Adrenal gland (tissue), 12 donors: Measurements from ENCODE around the gene SAP30BP. TPM values are rescaled to one million over a fixed set of nuclear protein-coding genes. Genes with fewer than 3 reads are reported as not detected.

ENCODE experiments used
- DNase-seq, 7 donors: peaks; one replicate each; pipeline ENCODE4 v3.0.0-alpha.2; 2019 to 2020
- H3K27ac ChIP-seq, 5 donors: fragments of 200-600 bp; sonication (generic) in 4 of 5; 1 replicate in 3 of 5; 2 replicates in 2 of 5; pipeline versions ENCODE4 v1.5.1 to v1.8.0; 2016 to 2020; ENCODE audit warnings: mild to moderate bottlenecking in 1 of 5
- H3K27me3 ChIP-seq: fragments of 200-600 bp; 2 replicates; pipeline ENCODE4 v1.8.0; 2021
- H3K36me3 ChIP-seq, 2 donors: fragments of 200-600 bp; replicated peaks in 1 of 2; 1 replicate in 1 of 2; 2 replicates in 1 of 2; pipeline versions ENCODE4 v1.5.1 to v1.8.0; 2018 to 2022
- H3K4me1 ChIP-seq, 2 donors: fragments of 200-600 bp; replicated peaks in 1 of 2; 1 replicate in 1 of 2; 2 replicates in 1 of 2; pipeline versions ENCODE4 v1.5.1 to v1.8.0; 2018 to 2021
- H3K4me3 ChIP-seq, 4 donors: fragments of 200-600 bp; sonication (generic) in 3 of 4; one replicate each; pipeline ENCODE4 v1.5.1; 2016 to 2018
- H3K9me3 ChIP-seq, 3 donors: fragments of 200-600 bp; sonication (generic) in 1 of 3; replicated peaks in 1 of 3; 1 replicate in 2 of 3; 2 replicates in 1 of 3; pipeline versions ENCODE4 v1.5.1 to v1.8.0; 2016 to 2021
- POLR2A ChIP-seq, 2 donors: fragments of 450-650 bp; IDR thresholded peaks; one replicate each; pipeline ENCODE4 v1.6.1; 2017; ENCODE audit warnings: antibody characterized with exemption in 2 of 2, mild to moderate bottlenecking in 2 of 2, moderate library complexity in 1 of 2
- WGBS, 4 donors: extraction: QIAGEN DNeasy Blood & Tissue Kit in 2 of 4; methylation state at CpG; one replicate each; pipeline versions ENCODE4 v1.1.5 to v1.1.7; 2013 to 2017; 5-methylcytosine and 5-hydroxymethylcytosine counted together
- intact Hi-C, 2 donors: fragments of 100-400 bp; cut with DNase I; formaldehyde crosslinking; loops; one replicate each; pipeline versions ENCODE4 v1.14.1 to v1.15.0; 2022 to 2023
- polyA plus RNA-seq, 3 donors: library from polyadenylated mRNA; stranded (reverse); fragments of 200-250 nt in 2 of 3; fragments of 350-450 nt in 1 of 3; fragmentation: Illumina TruSeq in 1 of 3; extraction: RNeasy Lipid Tissue Mini Kit (QIAGEN cat#74804) in 1 of 3; gene quantifications; one replicate each; pipeline ENCODE4 v1.2.3, GENCODE V29; 2013 to 2014
- total RNA-seq, 9 donors: library from RNA; depleted of rRNA in 4 of 9; stranded (reverse); fragments of >200 nt in 4 of 9; fragments of 120-200 nt in 1 of 9; fragmentation: NEBNext Ultra II Directional in 1 of 9; extraction: Animal tissue kit (Norgen Biotek cat#: 25700) in 1 of 9; gene quantifications; one replicate each; pipeline versions ENCODE4 v1.1.0 to v1.2.4, GENCODE V29; 2013 to 2023
- TF ChIP-seq, protein P1 (sequence below), 6 experiments: fragments of 450-650 bp in 4 of 6; fragments of 200-600 bp in 2 of 6; sonication (generic) in 1 of 6; IDR thresholded peaks; 1 replicate in 5 of 6; 2 replicates in 1 of 6; pipeline versions ENCODE4 v1.5.1 to v1.8.0; 2016 to 2021; ENCODE audit warnings: antibody characterized with exemption in 6 of 6, mild to moderate bottlenecking in 2 of 6, moderate library complexity in 1 of 6
- donor health status: healthy with polysubstance abuse.
- donor health status: Bipolar disorder and iron deficiency.
- donor health status: DM: yes; HTN: yes; CAD: no.
- donor health status: DM: no; HTN: no; CAD: no.
- donor health status: DM: no; HTN: no; CAD: no.
- donor health status: DM: yes; HTN: yes; CAD: no.

Gene SAP30BP
- total and polyA plus RNA-seq, 12 donors = 45.3 to 130 (median 69.1) TPM

DNA sequence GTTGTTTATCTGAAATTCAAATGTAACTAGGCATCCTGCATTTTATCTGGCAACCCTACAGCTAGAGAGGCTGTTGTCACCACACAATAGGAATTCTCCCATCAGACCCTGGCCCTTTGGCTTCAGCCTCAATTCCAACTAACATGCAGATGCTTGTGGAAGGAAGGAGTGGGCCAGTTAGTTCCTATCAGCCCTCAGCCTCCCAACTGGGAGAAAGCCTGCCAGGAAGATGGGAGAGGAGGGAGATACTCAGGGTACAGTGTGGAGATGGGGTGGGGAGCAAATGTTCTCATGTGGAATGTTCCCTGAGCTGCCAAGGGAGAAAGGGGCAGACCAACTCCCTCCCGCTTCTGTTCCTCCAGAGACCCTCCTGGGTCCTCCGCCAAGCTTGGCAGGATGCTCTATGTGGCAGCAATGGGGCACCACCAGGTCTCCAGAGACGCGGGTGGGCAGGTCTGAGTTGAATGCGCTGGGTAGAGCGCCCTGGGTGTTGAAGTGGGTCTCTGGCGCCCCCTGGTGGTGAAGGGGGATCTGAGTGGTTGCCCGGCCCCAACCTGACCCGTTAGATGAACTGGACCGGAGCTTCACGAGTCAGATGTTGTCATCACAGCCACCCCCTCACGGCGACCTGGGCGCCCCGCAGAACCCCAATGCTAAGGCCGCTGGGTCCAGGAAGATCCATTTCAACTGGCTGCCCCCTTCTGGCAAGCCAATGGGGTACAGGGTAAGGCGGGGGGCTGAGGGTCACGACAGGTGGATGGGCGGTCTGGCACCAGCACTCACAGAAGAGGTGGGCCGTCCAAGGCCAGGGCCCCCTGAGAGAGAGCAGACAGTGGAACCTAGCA, 82.6 kb downstream of the SAP30BP start:
- peak overlapping the region in 1 of 5 donors; percentile 23 for H3K27ac ChIP-seq
- no peak overlapping the region for H3K4me3 ChIP-seq
- peak; percentile 81 to 96 (median 91) for DNase-seq
- no peaks in the 10 kb centered on the region for H3K9me3 ChIP-seq
- intact Hi-C loops = loop anchor here in 1 of 2 donors (5.0 kb wide), 1 partner anchor 117 kb away; the partner anchor contains the start of gene SMIM5
- no peaks in the 10 kb centered on the region for H3K27me3 ChIP-seq
- TF ChIP-seq POLR2A (IDR thresholded peaks at IDR 0.05) = no peak
- TF ChIP-seq, protein P1, sequence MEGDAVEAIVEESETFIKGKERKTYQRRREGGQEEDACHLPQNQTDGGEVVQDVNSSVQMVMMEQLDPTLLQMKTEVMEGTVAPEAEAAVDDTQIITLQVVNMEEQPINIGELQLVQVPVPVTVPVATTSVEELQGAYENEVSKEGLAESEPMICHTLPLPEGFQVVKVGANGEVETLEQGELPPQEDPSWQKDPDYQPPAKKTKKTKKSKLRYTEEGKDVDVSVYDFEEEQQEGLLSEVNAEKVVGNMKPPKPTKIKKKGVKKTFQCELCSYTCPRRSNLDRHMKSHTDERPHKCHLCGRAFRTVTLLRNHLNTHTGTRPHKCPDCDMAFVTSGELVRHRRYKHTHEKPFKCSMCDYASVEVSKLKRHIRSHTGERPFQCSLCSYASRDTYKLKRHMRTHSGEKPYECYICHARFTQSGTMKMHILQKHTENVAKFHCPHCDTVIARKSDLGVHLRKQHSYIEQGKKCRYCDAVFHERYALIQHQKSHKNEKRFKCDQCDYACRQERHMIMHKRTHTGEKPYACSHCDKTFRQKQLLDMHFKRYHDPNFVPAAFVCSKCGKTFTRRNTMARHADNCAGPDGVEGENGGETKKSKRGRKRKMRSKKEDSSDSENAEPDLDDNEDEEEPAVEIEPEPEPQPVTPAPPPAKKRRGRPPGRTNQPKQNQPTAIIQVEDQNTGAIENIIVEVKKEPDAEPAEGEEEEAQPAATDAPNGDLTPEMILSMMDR (IDR thresholded peaks at IDR 0.05) = peak; percentile 83 to 97 (median 93)
- H3K36me3 ChIP-seq = no peaks in the 10 kb centered on the region
- peaks cover 11 to 19% of the 10 kb centered on the region in 2 donors for H3K4me1 ChIP-seq
- WGBS, 4 donors = 14 to 37% (median 18%) methylated on average over 4 to 20 of the region's 20 CpGs

DNA sequence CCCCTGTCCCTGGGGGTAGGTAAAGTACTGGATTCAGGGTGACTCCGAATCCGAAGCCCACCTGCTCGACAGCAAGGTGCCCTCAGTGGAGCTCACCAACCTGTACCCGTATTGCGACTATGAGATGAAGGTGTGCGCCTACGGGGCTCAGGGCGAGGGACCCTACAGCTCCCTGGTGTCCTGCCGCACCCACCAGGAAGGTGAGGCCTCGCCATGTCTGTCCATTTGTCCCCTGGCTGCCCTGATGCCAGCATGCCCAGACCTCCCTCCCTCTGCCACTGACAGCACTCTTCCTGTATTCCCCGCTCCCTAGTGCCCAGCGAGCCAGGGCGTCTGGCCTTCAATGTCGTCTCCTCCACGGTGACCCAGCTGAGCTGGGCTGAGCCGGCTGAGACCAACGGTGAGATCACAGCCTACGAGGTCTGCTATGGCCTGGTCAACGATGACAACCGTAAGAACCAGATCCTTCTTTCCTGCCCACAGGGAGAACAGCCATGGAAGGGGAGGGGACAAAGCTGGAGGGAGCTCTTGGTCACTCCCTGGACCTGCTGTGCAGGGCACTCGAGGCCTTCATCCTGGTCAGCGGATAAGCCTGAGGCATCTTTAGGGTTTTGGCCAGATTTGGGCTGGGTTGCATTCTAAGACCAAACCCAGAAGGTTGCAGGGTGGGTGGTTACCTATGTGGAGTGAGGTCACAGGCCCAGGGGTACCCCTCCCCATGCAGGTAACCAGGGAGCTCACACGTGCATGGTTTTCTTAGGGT, 83.7 kb downstream of the SAP30BP start:
- peak in 1 of 7 donors; percentile 23 for DNase-seq
- H3K36me3 ChIP-seq = no peaks in the 10 kb centered on the region
- 70 to 76% (median 73%) methylated on average over 14 to 23 of the region's 23 CpGs for WGBS, 4 donors
- H3K9me3 ChIP-seq = no peaks in the 10 kb centered on the region
- intact Hi-C loops = no loop called here
- H3K4me1 ChIP-seq = peaks cover 11 to 19% of the 10 kb centered on the region in 2 donors
- no peak for TF ChIP-seq POLR2A (IDR thresholded peaks at IDR 0.05)
- TF ChIP-seq, protein P1 (IDR thresholded peaks at IDR 0.05) = no peak
- H3K27me3 ChIP-seq = no peaks in the 10 kb centered on the region
- H3K4me3 ChIP-seq = no peak overlapping the region
- no peak overlapping the region for H3K27ac ChIP-seq

DNA sequence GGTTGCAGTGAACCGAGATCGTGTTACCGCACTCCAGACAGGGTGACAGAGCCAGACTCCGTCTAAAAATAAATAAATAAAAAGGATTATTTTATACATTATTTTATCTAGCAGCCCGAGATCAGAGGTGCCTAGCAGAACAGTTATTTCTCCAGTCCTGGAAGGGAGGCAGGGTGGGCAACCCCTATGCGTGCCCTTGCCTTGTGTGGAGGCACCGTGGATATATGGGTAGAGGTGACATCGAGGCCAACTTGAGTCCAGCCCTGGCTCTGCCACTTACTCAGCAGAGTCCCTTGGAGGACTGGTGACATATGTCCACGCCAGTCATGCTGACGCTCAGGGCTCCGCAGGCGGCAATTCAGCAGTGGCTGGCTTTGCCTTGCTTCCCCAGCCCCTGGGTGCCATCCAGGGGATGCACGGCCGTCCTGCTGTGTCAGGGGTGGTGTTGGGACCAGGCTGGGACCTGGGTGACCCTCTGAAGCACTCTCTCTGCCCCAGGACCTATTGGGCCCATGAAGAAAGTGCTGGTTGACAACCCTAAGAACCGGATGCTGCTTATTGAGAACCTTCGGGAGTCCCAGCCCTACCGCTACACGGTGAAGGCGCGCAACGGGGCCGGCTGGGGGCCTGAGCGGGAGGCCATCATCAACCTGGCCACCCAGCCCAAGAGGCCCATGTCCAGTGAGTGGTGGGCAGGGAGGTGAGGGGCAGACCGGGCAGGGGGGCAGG, 84.7 kb downstream of the SAP30BP start:
- Histone ChIP-seq H3K36me3 (no peaks in the 10 kb centered on the region), H3K27ac (no peak overlapping the region), H3K4me1 (peaks cover 11 to 19% of the 10 kb centered on the region in 2 donors), H3K27me3 (no peaks in the 10 kb centered on the region), H3K9me3 (no peaks in the 10 kb centered on the region), H3K4me3 (no peak overlapping the region)
- WGBS, 4 donors = 76 to 84% (median 82%) methylated on average over 7 to 24 of the region's 24 CpGs
- intact Hi-C loops = no loop called here
- no peak for DNase-seq
- TF ChIP-seq POLR2A (IDR thresholded peaks at IDR 0.05) = no peak

DNA sequence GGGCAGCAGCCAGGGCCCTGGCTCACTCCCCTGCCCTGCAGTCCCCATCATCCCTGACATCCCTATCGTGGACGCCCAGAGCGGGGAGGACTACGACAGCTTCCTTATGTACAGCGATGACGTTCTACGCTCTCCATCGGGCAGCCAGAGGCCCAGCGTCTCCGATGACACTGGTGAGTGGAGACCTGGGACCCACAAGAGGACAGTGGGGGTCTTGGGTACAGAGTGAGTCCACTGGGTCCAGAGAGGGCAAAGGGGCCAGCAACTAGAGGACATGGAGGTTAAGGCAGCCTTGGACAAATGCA, 85.2 kb downstream of the SAP30BP start:
- 89 to 99% (median 93%) methylated on average over 8 to 10 of the region's 10 CpGs for WGBS, 4 donors
- H3K4me3 ChIP-seq = no peak overlapping the region
- intact Hi-C loops = no loop called here
- no peaks in the 10 kb centered on the region for H3K9me3 ChIP-seq
- peaks cover 11 to 18% of the 10 kb centered on the region in 2 donors for H3K4me1 ChIP-seq
- no peaks in the 10 kb centered on the region for H3K27me3 ChIP-seq
- no peaks in the 10 kb centered on the region for H3K36me3 ChIP-seq
- H3K27ac ChIP-seq = no peak overlapping the region
- no peak for DNase-seq
- TF ChIP-seq POLR2A (IDR thresholded peaks at IDR 0.05) = no peak
- TF ChIP-seq, protein P1 (IDR thresholded peaks at IDR 0.05) = no peak
